ENCODE results near the gene ZNF33B. TPM values are rescaled to one million over a fixed set of nuclear protein-coding genes. Genes with fewer than 3 reads are reported as not detected.
"Not testable (repeated sequence)": the region's sequence is repeated elsewhere in the genome, so short reads cannot be mapped to it uniquely, and the experiment has no call there.

Gene ZNF33B
- 5.6 and 6.1 TPM in 2 replicates for polyA plus RNA-seq (2011; rRNA removed)
- polyA minus RNA-seq (2011; rRNA and poly(A)+ RNA removed) = 4.3 and 11.1 TPM in 2 replicates

DNA sequence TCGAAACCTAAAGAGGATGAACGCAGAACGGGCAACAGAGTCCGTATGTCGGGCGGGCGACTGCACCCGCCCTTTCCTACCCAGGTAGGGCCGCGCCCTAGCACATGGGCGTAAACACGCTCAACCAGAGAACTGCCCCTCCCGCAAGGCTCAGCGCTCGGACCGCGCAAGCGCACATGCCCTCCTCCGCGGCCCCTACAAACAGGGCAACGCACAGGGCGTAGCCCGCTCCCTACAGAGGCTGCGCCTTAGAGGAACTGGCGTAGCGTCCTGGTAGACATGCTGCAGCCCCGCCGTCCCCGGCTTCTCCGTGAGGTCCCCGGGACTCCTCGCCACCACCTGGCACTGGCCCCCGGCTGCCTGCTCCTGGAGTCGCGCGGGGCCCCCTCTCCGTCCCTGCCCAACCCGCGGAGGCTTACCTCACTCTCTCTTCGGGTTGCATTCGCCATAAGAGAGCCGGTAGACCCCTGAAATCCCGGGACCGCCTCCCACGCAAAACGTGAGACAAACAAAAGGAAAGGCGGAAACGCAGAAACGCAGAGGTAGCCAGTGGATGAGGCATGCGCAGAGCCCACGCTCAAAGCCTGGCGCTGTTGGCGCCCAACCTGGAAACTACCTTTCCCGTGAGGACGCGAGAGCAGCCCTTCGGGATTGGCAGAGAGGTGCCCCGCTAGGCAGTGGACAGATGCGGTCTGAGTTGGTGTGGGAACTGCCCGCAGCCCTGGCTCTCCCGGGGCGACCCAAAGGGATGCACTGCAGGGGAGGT, at the start of gene ZNF33B:
Gene ZNF33B (minus strand): TSS at position 516 of the 766 bp plus-strand sequence. CDS start 1,642 bp downstream, outside the sequence.
- H3K27ac ChIP-seq (ENCODE audit: low read depth, low read length) = peak within 1 kb of the TSS; percentile 97
- no peaks in the 10 kb centered on the region for H3K9me3 ChIP-seq (ENCODE audit: control insufficient read depth, insufficient read depth, low read length)
- peak; percentile 79 for DNase-seq (ENCODE audit: low read depth, low spot score)
- H3K4me3 ChIP-seq (ENCODE audit: low read depth, low read length) = peak within 1 kb of the TSS; percentile 98
- POLR2A ChIA-PET = no interaction called here
- no peaks in the 10 kb centered on the region for H3K27me3 ChIP-seq (ENCODE audit: control insufficient read depth, insufficient read depth, low read length)
- TF ChIP-seq, protein P1, sequence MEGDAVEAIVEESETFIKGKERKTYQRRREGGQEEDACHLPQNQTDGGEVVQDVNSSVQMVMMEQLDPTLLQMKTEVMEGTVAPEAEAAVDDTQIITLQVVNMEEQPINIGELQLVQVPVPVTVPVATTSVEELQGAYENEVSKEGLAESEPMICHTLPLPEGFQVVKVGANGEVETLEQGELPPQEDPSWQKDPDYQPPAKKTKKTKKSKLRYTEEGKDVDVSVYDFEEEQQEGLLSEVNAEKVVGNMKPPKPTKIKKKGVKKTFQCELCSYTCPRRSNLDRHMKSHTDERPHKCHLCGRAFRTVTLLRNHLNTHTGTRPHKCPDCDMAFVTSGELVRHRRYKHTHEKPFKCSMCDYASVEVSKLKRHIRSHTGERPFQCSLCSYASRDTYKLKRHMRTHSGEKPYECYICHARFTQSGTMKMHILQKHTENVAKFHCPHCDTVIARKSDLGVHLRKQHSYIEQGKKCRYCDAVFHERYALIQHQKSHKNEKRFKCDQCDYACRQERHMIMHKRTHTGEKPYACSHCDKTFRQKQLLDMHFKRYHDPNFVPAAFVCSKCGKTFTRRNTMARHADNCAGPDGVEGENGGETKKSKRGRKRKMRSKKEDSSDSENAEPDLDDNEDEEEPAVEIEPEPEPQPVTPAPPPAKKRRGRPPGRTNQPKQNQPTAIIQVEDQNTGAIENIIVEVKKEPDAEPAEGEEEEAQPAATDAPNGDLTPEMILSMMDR (IDR thresholded peaks at IDR 0.05; ENCODE audit: low read depth, low read length) = no peak
- CTCF ChIA-PET = no interaction called here

DNA sequence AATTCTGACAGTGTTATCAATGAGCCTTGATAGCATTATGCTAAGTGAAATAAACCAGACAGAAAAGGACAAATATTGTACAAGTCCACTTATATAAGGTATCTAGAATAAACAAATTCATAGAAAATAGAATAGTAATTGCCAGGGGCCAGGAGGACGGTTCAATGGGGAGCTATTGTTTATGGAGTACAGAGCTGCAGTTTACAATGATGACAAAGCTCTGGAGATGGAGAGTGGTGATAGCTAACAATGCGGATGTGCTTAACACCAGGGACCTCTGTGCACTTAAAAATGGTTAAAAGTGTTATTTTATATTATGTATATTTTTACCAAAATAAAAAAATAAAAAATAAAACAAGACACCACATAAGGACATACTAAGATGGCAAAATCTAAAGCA, 46.1 kb upstream of the ZNF33B start:
- POLR2A ChIA-PET = no interaction called here
- no peaks in the 10 kb centered on the region for H3K27me3 ChIP-seq (ENCODE audit: control insufficient read depth, insufficient read depth, low read length)
- CTCF ChIA-PET = no interaction called here
- TF ChIP-seq, protein P1 (IDR thresholded peaks at IDR 0.05; ENCODE audit: low read depth, low read length) = no peak
- H3K9me3 ChIP-seq (ENCODE audit: control insufficient read depth, insufficient read depth, low read length) = no peaks in the 10 kb centered on the region; the same call in 1 of the 2 replicates
- no peak for DNase-seq (ENCODE audit: low read depth, low spot score)
- no peak overlapping the region for H3K4me3 ChIP-seq (ENCODE audit: low read depth, low read length)
- H3K27ac ChIP-seq (ENCODE audit: low read depth, low read length) = no peak overlapping the region

DNA sequence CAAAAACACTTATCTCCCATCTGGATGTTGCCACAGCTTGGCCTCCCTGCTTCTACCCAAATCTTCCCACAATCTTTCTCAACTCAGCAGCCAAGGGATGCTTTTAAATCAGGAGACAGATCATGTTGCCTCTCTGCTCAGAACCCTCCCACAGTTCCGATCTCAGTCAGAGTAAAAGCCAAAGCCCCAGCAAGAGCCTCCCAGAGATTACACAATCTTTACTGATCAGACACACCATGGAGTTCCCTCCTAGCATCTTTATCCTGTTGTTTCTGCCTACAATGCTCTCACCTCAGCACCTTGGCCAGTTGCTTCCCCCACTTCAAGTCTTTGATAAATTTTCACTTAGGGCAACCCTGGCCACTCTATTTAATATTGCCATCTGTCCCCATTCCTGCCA, 41.9 kb upstream of the ZNF33B start:
- Histone ChIP-seq H3K9me3 (ENCODE audit: control insufficient read depth, insufficient read depth, low read length) (no peaks in the 10 kb centered on the region; the same call in 1 of the 2 replicates), H3K4me3 (ENCODE audit: low read depth, low read length) (no peak overlapping the region), H3K27me3 (ENCODE audit: control insufficient read depth, insufficient read depth, low read length) (no peaks in the 10 kb centered on the region), H3K27ac (ENCODE audit: low read depth, low read length) (no peak overlapping the region)
- CTCF ChIA-PET = no interaction called here
- DNase-seq (ENCODE audit: low read depth, low spot score) = no peak
- POLR2A ChIA-PET = no interaction called here
- TF ChIP-seq, protein P1 (IDR thresholded peaks at IDR 0.05; ENCODE audit: low read depth, low read length) = no peak

DNA sequence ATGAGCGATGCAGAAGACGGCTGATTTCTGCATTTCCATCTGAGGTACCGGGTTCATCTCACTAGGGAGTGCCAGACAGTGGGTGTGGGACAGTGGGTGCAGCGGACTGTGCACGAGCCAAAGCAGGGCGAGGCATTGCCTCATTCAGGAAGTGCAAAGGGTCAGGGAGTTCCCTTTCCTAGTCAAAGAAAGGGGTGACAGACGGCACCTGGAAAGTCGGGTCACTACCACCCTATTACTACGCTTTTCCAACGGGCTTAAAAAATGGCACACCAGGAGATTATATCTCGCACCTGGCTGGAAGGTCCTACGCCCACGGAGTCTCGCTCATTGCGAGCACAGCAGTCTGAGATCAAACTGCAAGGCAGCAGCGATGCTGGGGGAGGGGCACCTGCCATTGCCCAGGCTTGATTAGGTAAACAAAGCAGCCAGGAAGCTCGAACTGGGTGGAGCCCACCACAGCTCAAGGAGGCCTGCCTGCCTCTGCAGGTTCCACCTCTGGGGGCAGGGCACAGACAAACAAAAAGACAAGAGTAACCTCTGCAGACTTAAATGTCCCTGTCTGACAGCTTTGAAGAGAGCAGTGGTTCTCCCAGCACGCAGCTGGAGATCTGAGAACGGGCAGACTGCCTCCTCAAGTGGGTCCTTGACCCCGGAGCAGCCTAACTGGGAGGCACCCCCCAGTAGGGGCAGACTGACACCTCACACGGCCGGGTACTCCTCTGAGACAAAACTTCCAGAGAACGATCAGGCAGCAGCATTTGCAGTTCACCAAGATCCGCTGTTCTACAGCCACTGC, 27.0 kb upstream of the ZNF33B start:
- H3K27ac ChIP-seq (ENCODE audit: low read depth, low read length); POLR2A ChIA-PET; H3K4me3 ChIP-seq (ENCODE audit: low read depth, low read length); DNase-seq (ENCODE audit: low read depth, low spot score); CTCF ChIA-PET; H3K27me3 ChIP-seq (ENCODE audit: control insufficient read depth, insufficient read depth, low read length); H3K9me3 ChIP-seq (ENCODE audit: control insufficient read depth, insufficient read depth, low read length): not testable (repeated sequence)

DNA sequence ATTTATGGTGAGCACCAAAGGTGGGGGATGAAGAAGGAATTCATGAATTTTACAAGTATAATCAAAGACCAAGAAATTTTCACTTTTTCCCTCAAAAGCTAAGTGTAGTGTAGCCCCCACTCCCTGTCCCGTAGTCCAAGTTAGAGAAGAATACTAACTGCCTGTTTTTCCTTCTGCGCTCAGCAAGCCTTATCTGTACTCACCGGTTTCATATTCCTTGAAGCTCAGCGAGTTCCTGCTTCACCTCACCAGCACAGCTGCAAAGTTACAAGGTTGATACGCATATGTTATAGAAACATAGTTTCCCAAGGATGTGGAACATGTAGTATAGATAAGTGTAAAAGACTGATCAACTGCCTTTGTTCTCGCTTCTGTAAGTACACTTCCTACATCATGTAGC, 16.0 kb upstream of the ZNF33B start:
- Histone ChIP-seq H3K4me3 (ENCODE audit: low read depth, low read length) (no peak overlapping the region), H3K9me3 (ENCODE audit: control insufficient read depth, insufficient read depth, low read length) (no peaks in the 10 kb centered on the region), H3K27me3 (ENCODE audit: control insufficient read depth, insufficient read depth, low read length) (no peaks in the 10 kb centered on the region), H3K27ac (ENCODE audit: low read depth, low read length) (no peak overlapping the region)
- TF ChIP-seq, protein P1 (IDR thresholded peaks at IDR 0.05; ENCODE audit: low read depth, low read length) = no peak
- POLR2A ChIA-PET = no interaction called here
- CTCF ChIA-PET = no interaction called here
- no peak for DNase-seq (ENCODE audit: low read depth, low spot score)
